Glutamatergic neuron (in vitro differentiated cells): ENCODE measurements around the gene RNGTT. TPM values are rescaled to one million over a fixed set of nuclear protein-coding genes. Genes with fewer than 3 reads are reported as not detected.

ENCODE experiments used
- DNase-seq: peaks from one replicate; pipeline ENCODE4 v3.0.0; 2022
- H3K27ac Mint-ChIP-seq: one replicate; pipeline ENCODE4 v1.8.0; 2020; ENCODE audit warnings: mild to moderate bottlenecking, mixed read lengths, inconsistent platforms; ENCODE audit not compliant: unreplicated experiment
- H3K27me3 Mint-ChIP-seq: one replicate; pipeline ENCODE4 v1.8.0; 2020; ENCODE audit warnings: mild to moderate bottlenecking, moderate library complexity, mixed read lengths, inconsistent platforms; ENCODE audit not compliant: unreplicated experiment
- H3K36me3 Mint-ChIP-seq: one replicate; pipeline ENCODE4 v1.8.0; 2020; ENCODE audit warnings: mild to moderate bottlenecking, mixed read lengths, inconsistent platforms; ENCODE audit not compliant: unreplicated experiment
- H3K4me1 Mint-ChIP-seq: one replicate; pipeline ENCODE4 v1.8.0; 2020; ENCODE audit warnings: mild to moderate bottlenecking, low read depth, mixed read lengths, inconsistent platforms; ENCODE audit not compliant: unreplicated experiment
- H3K4me3 Mint-ChIP-seq: one replicate; pipeline ENCODE4 v1.8.0; 2020; ENCODE audit warnings: mild to moderate bottlenecking, mixed read lengths, inconsistent platforms; ENCODE audit not compliant: unreplicated experiment
- H3K9me3 Mint-ChIP-seq: one replicate; pipeline ENCODE4 v1.8.0; 2020; ENCODE audit warnings: mild to moderate bottlenecking, moderate library complexity, mixed read lengths, inconsistent platforms; ENCODE audit not compliant: unreplicated experiment
- total RNA-seq: library from RNA; stranded (reverse); fragmentation: NEBNext Ultra II Directional; extraction: Animal tissue kit (Norgen Biotek cat#: 25700); gene quantifications from one replicate; pipeline ENCODE4 v1.2.1, GENCODE V29; 2021; ENCODE audit not compliant: unreplicated experiment
- TF ChIP-seq, protein P1 (sequence below): fragments of 200-600 bp; sonication (generic); IDR thresholded peaks from one replicate; pipeline ENCODE4 v1.5.0; 2021; ENCODE audit not compliant: partially characterized antibody, unreplicated experiment

RNGTT gene
- total RNA-seq, 1 donor from 2014 or later: 23.9 TPM

DNA sequence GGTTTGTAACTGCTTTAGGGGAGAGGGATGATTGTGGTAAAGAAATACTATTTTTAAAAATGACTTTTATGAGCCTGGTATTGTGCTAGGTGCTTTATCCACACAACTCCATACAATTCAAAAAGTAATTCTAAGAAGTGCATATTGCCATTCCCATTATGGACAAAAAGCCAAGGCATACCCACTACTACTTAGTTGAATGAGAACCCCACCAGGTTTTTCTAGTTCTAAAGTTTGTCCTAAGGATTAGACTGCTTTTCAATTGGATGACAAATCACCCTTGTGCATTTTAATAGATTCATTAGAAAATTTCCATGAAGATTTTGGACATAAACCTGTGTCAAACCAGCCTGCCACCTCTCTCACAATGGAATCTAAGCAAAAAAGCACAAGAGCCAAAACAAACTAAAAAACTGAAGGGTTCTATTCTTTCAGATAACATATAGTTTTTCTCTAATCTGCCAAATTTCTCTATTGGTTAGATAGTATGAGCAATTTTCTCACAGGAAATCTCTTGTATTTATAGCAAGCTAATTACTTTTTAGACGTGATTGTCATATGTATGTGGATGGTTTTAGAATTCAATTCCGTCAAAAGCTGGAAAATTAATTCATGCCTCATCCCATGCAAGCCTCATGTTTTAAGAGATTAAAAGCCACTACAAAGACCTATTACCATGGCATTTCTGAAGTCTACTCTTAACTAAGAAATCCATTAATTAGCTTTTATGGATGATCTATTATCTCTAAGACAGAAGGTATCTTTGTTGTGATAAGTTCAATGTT is 325.5 kb downstream of the RNGTT start:
- DNase-seq: no peak
- Mint-ChIP-seq H3K4me1 (peaks cover 16% of the 10 kb centered on the region), H3K36me3 (no peaks in the 10 kb centered on the region), H3K4me3 (peak overlapping the region; percentile 43), H3K27me3 (peaks cover 2% of the 10 kb centered on the region), H3K9me3 (no peaks in the 10 kb centered on the region), H3K27ac (peak overlapping the region; percentile 69)
- TF ChIP-seq, protein P1, sequence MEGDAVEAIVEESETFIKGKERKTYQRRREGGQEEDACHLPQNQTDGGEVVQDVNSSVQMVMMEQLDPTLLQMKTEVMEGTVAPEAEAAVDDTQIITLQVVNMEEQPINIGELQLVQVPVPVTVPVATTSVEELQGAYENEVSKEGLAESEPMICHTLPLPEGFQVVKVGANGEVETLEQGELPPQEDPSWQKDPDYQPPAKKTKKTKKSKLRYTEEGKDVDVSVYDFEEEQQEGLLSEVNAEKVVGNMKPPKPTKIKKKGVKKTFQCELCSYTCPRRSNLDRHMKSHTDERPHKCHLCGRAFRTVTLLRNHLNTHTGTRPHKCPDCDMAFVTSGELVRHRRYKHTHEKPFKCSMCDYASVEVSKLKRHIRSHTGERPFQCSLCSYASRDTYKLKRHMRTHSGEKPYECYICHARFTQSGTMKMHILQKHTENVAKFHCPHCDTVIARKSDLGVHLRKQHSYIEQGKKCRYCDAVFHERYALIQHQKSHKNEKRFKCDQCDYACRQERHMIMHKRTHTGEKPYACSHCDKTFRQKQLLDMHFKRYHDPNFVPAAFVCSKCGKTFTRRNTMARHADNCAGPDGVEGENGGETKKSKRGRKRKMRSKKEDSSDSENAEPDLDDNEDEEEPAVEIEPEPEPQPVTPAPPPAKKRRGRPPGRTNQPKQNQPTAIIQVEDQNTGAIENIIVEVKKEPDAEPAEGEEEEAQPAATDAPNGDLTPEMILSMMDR: no peak

DNA sequence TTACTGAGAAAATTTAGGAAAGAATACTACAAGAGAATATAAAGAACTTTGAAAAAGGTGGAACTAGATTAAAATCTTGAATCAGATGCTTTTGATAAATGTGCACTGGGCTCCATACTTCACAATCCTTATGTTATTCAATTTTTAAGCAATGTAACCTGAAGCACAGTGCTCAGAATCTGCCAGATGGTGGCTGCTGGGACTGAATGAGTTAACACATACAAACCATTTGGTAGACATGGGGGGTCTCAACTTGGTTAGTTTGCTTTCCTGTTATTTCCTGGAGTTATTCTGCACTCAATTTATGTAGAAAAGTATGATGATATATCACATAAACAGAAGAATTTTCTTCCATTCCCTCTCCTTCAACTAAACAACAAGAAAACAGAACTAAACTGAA is 326.5 kb downstream of the RNGTT start:
- Mint-ChIP-seq H3K27me3 (peaks cover 2% of the 10 kb centered on the region), H3K27ac (peak overlapping the region; percentile 48), H3K4me3 (peak overlapping the region; percentile 35), H3K36me3 (no peaks in the 10 kb centered on the region), H3K4me1 (peaks cover 16% of the 10 kb centered on the region), H3K9me3 (peaks cover 2% of the 10 kb centered on the region)
- TF ChIP-seq, protein P1: no peak
- DNase-seq: peak; percentile 35

DNA sequence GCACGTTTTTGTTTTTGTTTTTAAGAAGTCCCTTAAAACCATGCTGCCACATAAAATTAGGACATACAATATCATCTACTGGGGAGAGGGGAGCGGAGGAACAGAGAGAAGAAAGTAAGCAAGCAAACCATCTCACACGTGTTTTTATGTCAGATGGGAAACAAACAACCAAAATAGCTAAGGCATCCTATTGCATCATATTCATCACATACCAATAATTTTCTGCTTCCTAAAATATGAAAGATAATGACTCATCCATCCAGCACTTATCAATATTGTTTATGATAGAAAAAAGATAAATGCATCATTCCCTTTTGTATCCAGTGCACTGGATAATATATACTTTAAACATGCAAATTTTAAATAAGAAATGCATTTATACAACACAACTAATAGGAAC is 329.6 kb downstream of the RNGTT start:
- no peak overlapping the region for H3K27ac Mint-ChIP-seq
- peaks cover 2% of the 10 kb centered on the region for H3K9me3 Mint-ChIP-seq
- DNase-seq: no peak
- H3K36me3 Mint-ChIP-seq: no peaks in the 10 kb centered on the region
- peaks cover 2% of the 10 kb centered on the region for H3K27me3 Mint-ChIP-seq
- no peak overlapping the region for H3K4me3 Mint-ChIP-seq
- H3K4me1 Mint-ChIP-seq: peaks cover 14% of the 10 kb centered on the region
- TF ChIP-seq, protein P1: no peak

DNA sequence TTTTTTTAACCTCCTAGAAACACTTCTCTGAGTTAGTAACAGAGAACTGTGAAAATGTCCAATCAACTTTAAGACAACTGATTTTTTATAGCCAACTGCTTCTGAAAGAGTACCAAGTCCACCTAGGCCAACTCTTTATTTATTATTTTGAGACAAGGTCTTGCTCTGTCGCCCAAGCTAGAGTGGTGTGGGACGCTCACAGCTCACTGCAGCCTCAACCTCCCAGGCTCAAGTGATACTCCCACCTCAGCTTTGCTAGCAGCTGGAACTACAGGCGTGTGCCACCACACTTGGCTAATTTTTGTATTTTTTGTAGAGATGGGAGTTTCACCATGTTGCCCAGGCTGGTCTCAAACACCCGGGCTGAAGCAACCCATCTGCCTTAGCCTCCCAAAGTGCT is 331.6 kb downstream of the RNGTT start:
- DNase-seq: no peak
- Mint-ChIP-seq H3K27me3 (no peaks in the 10 kb centered on the region), H3K4me1 (peaks cover 8% of the 10 kb centered on the region), H3K4me3 (no peak overlapping the region), H3K9me3 (peaks cover 2% of the 10 kb centered on the region), H3K36me3 (no peaks in the 10 kb centered on the region), H3K27ac (no peak overlapping the region)
- TF ChIP-seq, protein P1: no peak

DNA sequence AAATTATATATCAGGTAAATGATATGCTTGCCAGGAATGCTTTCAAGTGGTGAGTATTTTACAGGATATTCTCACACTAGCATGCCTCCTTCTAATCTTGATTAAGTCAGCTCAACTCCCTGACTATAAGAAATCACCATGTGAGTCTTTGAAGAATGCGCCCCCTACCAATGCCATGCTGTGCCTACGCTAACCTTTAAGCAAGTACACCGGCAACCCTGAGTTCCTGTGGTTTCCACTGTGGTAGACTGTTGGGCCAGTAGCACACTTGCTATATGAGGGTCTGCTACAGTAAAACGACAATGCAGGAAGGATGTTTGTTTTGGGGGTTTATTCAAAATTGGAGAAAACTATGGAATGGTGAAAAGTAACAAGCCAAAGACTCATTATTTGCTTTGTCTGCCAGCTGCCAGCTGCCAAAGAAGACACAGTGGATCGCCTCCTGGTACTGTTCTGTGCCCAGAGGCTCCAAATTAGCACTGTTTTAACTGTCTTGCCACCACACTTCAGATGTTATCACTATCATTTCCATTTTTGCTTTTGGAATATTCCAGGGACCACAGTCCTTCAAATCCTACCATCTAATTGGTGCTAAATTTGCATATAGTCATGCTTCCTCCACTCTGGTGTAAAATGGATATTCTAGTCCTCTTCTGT is 333.5 kb downstream of the RNGTT start:
- H3K27ac Mint-ChIP-seq: no peak overlapping the region
- H3K27me3 Mint-ChIP-seq: no peaks in the 10 kb centered on the region
- no peak overlapping the region for H3K4me3 Mint-ChIP-seq
- H3K9me3 Mint-ChIP-seq: peaks cover 2% of the 10 kb centered on the region
- DNase-seq: no peak
- no peaks in the 10 kb centered on the region for H3K36me3 Mint-ChIP-seq
- TF ChIP-seq, protein P1: no peak
- no peaks in the 10 kb centered on the region for H3K4me1 Mint-ChIP-seq
